Bone marrow (tissue), 2 donors: ENCODE results near the gene GPD2.
"Not testable (repeated sequence)": the region's sequence is repeated elsewhere in the genome, so short reads cannot be mapped to it uniquely, and the experiment has no call there.

Experiments
- DNase-seq, 2 donors: peaks; one replicate each; lab custom pipeline; 2025; lab: John Stamatoyannopoulos, UW

GPD2 gene

DNA sequence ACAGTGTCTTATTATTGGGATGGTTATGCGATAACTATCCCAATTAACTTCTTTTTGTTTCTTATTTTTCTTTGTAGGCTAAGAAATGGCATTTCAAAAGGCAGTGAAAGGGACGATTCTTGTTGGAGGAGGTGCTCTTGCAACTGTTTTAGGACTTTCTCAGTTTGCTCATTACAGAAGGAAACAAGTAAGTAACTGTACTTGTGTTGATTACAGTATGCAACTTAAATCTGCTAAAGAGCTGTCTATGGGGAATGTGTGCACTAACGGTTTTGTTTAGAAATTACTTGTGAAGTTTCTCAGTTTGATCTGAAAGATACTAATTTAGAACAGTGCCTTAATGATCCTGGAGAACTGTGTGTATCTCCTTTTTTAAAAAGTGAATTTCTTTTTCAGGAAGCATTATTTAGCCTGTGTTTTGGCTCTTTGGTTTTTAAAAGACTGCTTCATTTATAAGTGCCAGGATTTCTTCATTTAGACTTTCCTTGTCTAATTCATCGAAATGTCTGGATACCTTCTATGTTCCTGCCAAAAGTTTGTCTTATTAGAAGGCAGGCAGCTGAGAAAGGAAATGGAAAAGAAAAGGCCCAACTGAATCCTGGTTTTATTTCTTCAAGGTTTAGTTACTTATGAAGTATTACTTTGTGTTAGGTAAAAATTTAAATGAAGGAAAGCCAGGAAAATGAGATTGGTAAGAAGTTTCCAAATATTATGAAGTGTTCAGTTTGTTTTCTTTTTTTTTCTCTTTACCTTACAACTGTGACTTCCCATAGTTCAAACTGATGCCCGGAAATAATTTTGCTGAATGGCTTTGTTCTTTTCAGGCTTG, 40.1 kb downstream of the GPD2 start:
- DNase-seq = no peak

DNA sequence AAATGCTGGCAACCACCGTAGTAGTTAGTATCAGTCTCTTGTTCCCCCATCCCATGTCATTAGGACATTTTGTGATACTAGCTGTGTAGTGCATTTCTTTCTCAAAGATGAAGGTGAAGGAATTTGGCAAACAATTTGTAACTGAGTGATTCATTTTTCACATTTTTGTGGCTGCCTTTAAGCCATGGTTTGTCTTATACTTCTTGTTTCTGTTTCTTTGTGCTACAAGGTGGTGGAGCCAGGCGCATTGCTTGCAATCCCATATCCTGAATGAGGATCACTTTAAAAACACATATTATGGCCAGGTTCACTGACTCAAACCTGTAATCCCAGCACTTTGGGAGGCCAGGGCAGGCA, 40.6 kb downstream of the GPD2 start:
- no peak for DNase-seq

DNA sequence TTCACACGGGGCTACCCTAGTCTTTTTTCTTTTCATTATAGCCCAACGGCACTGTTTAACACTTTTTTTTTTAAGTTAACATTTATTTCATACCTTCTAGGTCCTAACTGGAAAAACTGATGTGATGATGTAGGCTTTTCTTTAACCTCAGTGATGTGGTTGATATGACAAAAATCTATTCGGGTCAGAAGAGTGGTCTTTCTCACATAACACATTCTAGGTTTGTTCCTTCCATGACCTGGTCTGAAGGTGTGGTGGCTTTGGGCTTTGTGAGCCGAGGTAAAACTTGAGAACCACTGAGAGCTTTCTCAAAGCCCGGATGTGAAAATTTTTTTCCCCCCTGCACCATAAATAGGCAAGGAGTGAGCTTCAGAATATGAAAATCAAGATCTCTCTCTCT, 44.2 kb downstream of the GPD2 start:
- no peak for DNase-seq

DNA sequence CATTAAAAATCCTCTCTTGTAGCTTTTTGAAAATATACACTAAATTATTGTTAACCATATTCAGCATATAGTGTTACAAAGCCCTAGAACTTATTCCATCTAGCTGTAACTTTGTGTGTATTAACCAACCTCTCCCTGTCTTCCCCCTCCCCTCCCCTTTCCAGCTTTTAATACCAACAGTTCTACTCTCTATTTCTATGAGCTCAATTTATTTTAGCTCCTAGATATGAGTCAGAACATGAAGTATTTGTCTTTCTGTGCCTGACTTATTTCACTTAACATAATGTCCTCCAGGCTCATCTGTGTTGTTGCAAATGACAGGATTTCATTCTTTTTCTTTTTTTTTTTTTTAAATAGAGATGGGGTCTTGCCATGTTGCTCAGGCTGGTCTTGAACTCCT, 45.1 kb downstream of the GPD2 start:
- DNase-seq = no peak

DNA sequence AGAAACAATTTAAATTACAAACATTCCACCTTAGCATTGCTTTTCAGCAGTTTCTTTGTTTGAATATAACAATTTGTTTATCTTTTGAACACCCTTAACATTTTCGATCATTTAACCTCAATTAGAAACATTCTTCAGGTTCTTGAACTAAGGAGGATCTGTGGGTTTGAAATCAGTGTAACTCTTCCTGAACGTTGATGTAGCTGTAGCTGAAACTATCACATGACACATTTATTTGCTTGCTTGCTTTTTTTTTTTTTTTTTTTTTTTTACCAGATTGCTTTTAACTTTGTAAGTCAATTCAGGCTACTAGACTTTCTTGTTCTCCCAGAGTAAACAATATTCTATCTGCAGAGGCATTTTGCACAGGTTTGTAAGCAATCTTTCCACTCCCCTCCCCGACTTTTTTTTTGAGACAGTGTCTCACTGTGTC, 47.6 kb downstream of the GPD2 start:
- no peak for DNase-seq

DNA sequence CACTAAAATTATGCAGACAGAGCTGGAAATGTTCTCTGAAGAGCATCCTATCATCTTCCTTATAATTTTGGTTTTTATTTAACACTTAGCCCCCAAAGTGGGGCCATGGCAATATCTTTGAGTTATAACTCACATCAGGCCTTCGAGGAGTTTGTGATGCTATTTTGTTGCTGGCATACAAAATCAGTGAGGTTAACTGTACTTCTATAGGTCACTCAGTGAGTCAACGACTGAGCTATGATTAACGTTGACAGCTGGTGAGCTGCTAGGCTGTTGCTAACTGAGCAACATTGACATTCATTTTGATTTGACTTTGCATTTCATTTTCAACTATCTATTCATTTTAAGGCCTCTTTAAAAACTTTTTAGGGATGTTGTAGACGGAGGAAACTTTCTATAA, 50.0 kb downstream of the GPD2 start:
- no peak for DNase-seq

DNA sequence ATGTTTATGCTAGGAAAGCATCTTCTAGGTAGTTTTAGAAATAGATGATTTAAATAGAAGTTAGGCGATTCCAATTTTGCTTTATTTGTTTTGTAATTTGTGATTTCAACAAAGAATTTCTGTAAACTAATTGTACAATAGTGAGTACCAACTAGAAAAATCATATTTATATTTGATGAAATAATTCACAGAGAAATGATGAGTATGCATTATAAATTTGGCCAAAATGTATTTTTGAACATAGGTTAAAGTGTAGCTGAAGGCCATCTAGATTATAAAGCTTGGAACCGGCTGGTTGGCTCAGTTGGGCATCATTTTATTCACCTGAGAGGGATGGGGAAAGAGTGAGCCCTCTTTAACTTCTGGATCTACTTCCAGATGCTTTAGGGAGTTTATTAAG, 50.4 kb downstream of the GPD2 start:
- no peak for DNase-seq

DNA sequence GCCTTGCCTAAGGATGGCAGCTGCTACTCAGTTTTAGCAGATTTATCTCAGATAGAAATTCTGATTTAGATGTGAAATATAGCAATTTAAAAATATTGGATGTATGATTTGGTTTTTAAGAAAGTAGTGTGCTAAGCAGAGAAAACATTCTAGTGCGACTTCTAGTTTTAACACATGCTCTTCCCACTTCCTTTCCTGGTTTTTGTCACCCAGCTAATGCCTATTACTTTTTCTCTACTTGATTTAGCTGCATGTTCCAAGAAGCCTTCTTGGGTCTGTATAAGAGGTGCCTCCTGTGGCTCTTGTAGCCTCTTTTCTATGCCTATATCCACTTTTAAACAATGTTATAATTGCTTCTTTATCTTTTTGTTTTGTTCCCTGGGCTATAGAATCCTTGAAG, 53.0 kb downstream of the GPD2 start:
- no peak for DNase-seq

DNA sequence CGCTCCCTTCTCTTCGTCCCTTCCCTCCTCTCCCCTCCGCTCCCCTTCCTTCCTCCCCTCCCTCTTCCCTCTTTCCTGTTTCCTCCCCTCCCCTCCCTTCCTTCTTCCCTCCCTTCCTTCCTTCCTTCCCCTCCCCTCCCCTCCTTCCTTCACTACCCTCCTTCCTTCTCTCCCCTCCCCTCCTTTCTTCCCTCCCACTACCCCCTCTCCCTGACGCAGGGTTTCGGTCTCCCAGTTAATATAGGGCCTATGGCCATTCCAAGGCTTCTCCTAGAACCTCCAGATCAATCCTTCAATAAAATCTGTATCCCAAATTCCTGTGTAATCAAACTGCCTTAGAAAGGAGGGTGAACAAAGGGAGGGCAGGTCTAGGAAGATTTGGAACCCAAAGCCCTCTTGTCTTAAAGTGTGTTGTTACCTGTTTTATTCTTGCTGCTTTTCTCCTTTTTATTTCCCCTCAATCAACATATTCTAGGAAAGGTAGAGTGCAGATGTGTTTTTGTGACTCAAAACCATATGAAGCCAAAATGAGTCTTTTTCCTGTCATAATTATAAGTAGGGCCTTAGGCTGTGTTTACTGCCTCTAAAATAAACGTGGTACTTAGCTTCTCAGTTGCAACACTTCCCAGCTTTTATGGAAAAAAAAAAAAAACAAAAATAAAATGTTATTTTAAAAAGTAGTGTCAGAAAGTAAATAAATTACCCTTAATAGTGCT, 53.7 kb downstream of the GPD2 start:
- no peak for DNase-seq

DNA sequence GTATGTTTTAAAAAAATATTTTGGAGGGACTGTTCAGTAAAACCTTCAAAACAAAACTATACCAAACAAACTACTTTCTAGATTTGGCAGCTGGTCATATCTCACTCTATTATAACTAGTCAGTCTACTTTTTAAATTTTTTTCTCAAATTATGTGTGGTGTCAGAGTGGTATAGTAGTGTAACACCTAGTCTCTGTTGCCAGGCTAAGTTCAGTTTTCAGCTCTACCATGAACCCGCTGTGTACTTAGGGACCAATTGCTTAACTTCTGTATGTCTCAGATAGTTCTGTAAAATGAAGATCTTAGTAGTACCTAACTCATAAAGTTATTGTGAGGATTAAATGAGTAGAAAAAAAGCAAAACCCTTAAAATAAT, 54.3 kb downstream of the GPD2 start:
- DNase-seq = no peak

DNA sequence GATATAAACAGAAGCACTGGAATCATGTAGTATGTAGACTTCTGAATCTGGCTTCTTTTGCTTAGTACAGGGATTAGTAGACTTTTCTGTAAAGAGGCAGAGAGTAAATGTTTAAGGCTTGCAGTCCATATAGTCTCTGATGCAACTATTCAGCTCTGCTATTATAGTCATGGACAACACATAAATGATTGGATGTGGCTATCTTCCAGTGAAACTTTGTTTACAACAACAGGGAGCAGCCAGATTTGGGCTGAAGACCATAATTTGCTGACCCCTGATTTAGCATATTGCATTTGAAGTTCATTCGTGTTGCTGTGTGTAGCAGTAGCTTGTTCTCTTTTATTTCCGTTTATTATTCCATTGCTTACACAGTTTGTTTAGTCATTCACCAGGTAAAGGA, 55.0 kb downstream of the GPD2 start:
- no peak for DNase-seq

DNA sequence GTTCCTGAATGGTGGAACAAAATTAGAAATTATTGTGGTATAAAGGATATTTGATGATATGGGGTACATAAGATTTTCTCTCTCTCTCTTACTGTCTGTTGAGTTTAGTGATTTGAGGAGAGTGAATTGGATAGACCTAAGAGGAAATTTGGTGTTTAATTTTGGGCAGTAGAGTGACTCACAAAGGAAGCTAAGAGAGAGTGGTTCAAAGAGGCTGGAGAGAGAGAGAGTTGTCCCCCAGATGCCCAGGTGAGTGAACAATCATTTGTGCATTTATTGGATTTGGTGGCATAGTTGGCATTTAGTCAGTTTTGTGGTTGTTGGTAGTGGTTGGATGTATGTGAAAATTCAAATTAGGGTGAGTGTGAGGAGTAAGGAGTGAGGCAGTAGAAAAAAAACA, 56.8 kb downstream of the GPD2 start:
- no peak for DNase-seq

DNA sequence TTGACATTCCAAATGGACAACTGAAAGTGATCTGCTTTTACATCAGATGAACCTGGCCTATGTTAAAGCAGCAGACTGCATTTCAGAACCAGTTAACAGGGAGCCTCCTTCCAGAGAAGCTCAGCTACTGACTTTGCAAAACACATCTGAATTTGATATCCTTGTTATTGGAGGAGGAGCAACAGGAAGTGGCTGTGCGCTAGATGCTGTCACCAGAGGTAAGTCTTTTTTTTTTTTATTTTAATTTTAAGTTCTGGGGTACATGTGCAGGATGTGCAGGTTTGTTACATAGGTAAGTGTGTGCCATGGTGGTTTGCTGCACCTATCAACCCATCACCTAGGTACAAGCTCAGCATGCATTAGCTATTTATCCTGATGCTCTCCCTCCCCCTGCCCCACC, 59.8 kb downstream of the GPD2 start:
- not testable (repeated sequence) for DNase-seq

DNA sequence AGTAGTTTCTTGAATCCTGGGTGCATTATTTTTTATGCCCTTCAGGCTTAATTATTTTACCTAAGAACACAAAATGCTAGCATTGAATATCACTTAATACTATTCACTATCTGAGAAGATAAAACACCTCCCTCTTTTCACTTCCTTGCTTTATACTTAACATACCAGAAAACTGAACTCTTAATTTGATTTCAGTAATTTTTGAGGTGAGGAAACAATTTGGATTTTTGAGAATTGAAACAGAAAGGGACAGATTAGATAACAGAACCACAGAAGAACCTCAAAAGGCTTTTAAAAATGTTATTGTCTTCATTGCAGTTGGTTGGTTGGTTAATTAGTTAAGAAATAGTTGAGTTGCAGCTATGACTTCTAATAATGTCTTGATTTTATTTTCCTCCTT, 69.5 kb downstream of the GPD2 start:
- DNase-seq = no peak

DNA sequence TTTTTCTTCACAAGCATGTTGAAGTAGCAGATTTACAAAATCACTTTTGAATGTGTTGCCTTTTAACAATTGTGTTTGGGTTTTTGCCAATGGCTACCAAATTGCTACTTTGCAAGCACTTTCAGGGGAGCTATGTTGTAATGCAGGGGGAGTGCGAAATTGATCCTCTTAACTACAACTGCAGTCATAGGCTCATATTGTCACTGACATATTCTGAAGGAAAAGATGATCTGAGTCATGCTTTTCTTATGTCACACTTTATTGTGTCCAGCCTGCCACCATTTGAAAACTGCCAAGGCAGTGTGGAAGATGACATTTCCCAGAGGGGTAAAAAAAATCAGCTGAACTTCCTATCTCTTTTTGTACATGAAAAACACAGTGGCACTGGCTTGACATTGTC, 74.9 kb downstream of the GPD2 start:
- no peak for DNase-seq

DNA sequence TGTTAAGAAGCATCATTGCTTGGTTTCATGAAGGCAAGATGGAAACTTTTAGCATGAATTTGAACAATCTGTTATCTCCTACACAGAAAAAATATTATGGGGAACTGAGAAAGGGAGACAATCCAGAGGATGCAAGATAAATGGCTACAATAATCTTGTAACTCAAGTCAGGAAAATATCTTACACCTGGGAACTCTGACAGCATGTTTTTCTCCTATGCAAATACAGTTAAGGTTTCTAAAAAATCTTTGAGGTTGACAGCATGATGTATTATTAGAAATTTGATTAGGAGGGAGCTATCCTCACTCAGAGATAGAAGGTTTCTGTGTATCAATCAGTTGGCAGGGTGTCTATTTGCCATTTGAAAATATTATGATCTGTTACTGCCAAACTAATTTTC, 75.6 kb downstream of the GPD2 start:
- no peak for DNase-seq

DNA sequence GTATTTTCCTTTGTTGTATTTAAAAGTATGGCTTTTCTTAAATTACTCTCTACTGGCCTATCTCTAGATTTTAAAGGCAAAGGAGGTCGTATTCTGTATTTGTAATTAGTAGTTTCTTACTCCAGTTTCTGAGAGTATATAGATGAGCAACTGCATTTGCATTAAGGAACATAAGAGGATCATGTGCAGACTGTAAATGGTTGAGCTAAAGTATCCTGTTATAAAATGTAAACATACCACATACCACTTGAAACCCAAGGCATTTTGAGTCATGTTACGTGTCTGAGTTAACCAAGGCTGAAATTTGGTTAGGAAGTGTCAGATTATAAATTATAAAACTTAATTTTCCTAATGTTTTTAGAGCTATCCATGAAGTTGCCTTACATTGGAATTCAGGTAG, 76.3 kb downstream of the GPD2 start:
- no peak for DNase-seq

DNA sequence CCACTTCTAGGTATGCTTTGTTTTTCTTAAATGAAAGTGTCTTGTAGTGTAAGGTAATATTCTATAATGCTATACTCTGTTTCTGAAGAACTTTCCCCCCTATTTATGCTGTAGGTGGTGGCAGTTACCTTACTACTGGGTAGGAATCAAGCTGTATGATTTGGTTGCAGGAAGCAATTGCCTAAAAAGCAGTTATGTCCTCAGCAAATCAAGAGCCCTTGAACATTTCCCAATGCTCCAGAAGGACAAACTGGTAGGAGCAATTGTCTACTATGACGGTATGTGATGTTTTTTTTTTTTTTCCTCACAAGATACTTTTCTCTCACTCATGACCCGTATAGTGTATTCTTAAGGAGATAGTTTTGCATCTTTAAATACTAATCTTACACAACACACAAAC, 77.0 kb downstream of the GPD2 start:
- DNase-seq = no peak

DNA sequence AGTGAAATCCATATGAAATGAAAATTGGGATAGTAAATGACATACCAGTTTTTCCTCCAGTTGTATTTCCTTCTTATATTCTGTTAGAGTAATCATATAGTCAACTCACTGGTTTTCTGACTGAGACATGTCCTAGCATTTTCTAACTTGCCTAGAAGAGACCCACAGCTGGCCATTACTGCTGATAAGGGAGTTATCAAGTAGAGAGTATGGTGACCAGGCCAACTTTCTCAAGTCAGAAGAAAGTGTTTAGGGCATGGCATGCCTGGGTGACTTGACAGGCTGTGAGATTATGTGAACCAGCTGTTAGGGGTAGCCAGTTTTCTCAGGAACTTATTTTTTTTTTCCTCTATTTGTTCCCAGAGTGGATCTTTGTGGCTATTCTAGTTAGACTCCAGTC, 81.2 kb downstream of the GPD2 start:
- no peak for DNase-seq

DNA sequence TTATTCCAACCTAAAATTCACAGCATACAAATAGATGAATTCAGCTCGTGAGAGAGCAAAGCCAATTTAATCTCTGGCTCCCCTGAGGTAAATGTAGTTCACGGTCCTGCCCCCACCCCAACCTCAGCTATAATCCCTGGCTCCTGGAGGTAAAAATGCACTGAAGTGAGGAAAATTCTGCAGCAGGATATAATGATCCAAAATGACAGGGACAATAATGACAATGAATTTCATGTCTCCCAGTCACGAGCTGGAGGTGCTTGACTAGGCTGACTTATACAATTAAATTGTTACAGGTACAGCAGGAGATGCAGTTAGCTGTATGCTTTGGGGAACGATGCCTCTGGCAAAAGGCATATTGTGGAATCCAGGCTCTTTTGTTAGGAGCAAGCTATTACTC, 82.0 kb downstream of the GPD2 start:
- DNase-seq = no peak

DNA sequence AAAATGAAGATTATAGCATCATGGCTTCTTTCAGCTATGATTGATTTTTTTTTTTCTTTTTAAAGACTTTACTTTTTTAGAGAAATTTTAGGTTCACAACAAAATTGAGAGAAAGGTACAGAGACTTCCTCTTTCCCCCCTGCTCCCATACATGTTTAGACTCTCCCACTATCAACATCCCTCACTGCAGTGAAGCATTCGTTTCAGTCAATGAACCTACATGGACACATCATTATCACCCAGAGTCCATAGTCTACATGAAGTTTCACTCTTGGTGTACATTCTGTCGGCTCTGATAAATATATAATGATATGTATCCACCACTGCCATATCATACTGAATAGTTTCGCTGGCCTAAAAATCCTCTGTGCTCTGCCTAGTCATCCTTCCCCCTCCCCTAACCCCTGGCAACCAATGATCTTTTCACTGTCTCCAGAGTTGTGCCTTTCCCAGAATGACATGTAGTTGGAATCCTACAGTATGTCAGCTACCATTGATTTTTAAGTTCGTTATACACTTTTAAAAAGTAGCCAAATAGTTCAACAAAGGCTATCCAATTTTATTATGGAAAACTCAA, 86.8 kb downstream of the GPD2 start:
- DNase-seq = no peak

DNA sequence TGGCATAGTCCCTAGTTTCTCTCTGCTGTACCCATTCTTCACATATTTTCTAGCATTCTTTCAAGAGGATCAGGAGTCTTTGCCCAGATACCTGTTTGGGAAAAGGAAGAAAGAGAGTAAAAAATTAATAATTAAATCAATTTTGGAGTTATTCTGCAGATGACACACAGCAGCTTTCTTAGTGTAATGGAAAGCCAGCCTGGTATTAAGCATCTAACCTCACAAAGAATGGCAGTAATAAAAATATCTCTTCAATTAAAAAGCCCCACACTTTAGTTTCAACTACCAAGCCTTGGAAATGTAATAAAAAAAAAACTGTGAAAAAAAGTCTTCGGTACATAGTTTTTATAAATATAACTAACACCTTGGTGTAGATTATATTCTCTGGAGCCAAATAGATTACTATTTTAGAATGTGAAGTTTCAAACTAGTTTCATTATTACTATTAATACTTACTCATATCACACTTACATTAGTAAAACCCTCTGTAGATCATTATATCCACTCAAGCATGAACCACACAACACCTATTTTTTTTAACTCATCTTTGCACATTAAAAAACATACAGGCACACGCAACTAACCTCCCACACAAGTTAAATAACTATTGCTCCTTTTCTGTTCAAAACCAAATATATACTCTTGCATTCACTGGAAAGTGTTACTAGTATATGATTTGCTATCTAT, 90.9 kb downstream of the GPD2 start:
- DNase-seq = no peak

DNA sequence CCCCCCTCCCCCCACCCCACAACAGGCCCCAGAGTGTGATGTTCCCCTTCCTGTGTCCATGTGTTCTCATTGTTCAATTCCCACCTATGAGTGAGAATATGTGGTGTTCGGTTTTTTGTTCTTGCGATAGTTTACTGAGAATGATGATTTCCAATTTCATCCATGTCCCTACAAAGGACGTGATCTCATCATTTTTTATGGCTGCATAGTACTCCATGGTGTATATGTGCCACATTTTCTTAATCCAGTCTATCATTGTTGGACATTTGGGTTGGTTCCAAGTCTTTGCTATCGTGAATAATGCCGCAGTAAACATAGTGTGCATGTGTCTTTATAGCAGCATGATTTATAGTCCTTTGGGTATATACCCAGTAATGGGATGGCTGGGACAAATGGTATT, 92.4 kb downstream of the GPD2 start:
- DNase-seq = not testable (repeated sequence)
